Effector CD8-positive, alpha-beta T cell (primary cell): Measurements from ENCODE around the gene PIP5KL1.

Source experiments
- DNase-seq: peaks from one replicate; lab custom pipeline; 2025; lab: John Stamatoyannopoulos, UW

The PIP5KL1 gene

DNA sequence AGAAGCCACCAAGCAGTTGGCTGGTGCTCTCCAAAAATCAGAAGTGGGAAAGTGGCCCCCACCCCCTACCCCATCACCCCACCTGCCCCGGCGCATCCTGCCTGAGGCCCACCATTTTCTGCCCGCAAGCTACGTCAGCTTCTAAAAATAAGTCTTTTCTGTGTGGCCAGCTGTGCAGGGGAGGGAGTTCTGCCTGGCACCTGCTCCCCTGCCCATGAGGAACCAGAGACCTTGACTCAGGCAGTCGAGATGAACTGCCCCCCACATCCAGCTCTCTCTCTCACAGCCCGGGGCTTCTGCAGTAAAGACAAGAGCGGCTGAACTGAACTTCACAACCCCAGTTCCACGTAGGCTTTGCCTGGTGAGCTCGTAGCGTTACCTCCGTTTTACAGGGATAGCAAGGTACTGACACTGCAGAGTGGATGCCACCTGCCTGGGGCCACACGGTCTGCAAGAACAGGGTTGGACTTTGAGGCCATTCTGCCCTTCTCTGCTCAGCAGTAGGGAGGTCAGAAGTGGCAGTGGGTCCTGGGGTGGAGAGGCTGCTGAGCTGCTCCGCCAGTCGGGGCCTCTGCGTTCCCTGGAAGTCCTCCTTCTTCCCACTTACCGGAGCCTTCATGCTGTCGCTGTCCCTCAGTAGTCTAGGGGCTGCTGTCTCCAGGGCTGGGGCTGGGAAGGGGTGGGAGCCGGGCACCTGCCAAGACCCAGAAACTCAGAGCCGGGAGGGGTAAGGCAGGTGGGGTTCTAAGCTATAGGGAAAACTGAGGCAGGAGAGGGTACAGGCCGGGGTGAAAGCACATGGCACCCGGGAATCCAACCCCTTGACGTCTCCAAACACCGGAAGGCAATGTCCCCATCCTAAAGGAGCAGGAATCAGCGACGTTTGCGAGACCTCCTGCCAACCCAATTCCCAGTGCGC lies 14.5 kb downstream of the PIP5KL1 start:
- peak; percentile 28 for DNase-seq

DNA sequence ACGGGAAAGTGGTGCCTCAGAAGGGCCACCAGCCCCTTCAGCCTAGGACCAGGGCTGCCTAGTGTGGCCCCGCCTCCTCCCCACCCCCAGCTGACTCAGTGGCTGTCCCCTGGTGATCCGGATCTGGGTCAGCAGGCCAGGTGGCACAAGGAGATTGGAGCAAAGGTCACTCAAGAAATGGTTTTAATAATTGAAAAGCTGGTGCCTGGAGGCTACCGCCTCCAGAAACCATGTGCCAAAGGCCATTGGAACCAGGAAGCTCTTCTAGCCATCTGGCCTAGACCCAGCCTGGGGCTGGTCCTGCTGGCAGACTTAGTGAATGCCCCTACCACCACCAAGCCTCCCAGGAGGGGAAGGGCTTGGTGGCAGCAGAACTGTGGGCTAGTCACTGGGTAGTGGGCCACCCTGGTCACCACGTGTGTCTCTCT lies 15.2 kb downstream of the PIP5KL1 start:
- DNase-seq, result no peak

DNA sequence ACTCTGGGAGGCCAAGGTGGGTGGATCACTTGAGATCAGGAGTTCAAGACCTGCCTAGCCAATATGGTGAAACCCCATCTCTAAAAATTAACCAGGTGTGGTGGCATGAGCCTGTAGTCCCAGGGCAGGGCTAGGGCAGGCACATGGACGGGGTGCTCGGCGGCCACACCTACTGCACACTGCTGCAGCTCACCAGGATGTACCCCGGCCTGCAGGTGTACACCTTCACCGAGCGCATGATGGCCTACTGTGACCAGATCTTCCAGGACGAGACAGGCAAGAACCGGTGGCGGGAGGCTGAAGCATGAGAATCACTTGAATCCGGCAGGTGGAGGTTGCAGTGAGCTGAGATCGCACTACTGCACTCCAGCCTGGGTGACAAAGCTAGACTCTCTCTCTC lies 16.9 kb downstream of the PIP5KL1 start:
- DNase-seq, result no peak

DNA sequence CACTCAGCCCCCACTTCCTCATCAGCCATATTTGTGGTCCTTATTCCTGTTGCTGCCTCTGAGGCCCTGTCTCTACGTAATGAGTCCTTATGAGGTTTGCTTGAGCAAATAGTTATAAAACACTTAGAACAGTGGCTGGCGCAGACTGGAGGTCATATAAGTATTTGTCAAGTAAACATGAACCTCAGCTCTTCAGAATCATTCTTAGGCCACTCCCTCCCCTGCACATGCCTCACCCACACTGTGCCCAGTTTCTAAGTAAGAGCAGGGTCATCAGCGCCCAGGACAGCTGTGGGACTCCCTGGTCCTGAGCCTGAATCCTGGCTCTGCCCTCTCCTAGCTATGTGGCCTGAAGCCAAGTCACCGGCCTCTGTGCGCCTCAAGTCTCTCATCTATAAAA lies 17.7 kb downstream of the PIP5KL1 start:
- DNase-seq, result no peak

DNA sequence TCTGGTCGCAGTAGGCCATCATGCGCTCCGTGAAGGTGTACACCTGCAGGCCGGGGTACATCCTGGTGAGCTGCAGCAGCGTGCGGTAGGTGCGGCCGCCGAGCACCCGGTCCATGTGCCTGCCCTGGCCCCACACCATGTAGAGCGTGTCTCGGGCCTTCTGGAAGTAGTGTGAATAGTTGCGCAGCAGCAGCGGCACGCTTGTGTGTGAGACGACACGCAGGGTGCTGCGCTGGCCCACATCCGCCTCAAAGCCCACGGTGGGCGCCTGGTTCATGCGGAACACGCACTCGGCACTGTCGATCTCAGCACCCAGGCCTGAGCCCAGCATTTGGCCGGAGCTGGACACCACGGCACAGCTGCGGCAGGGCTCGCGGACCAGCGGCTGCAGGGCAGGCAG lies 18.3 kb downstream of the PIP5KL1 start:
- no peak for DNase-seq

DNA sequence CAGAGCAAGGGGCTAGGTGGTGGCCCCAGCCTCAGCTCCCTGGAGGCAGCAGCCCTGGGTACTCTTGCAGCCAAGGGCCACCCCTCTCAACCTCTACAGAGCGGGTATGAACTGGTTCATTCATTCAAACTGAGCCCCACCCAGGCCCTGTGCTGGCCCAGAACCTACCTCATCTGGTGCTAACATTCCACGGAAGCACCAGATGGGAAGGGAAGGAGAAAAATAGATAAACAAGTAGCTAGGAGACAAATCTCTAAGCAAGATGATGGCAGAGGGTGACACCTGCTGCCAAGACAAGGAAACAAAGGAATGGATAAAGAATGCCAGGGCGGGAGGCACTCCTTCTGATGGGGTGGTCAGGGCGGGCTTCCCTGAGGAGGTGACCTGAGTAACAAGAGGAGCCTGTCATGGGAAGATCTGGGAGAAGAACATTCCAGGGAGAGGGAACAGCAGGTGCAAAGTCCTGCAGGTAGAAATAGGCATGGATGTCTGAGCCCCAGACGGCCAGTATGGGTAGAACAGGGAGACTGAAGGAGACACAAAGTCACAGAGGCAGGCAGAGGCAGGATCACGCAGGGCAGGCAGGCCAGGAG lies 19.9 kb downstream of the PIP5KL1 start:
- DNase-seq, result no peak

DNA sequence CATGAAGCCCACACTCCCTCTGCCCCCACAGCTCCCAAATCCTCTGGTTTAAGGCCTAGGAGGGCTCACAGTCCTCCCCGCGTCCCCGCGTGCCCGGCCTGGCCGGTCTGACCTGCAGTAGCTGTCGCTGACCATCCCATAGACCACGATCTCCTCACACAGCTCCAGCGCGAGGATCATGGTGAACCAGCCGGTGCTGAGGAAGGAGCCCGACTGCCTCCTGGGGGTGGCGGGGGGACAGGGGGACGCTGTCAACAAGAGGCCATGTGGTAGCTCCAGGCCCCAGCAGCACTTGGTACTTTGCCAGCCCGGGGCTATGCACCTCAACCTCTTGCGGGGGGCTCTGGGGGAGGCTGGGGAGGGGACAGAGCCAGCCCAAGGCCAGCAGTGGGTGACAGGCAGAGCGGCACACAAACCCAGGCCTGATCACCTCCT lies 20.7 kb downstream of the PIP5KL1 start:
- DNase-seq, result no peak

DNA sequence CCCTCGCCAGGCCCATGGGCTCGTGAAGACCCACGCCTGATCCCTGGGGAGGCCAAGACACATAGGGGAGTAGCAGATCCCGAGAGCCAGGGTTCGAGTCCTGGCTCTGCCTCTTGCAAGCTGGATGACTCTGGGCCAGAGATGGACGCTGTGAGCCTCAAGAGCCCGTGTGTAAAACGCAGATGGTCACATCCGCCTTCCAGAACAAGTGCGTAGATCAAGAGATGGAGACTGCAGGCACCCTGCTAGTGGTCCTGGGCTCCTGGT lies 22.0 kb downstream of the PIP5KL1 start:
- no peak for DNase-seq

DNA sequence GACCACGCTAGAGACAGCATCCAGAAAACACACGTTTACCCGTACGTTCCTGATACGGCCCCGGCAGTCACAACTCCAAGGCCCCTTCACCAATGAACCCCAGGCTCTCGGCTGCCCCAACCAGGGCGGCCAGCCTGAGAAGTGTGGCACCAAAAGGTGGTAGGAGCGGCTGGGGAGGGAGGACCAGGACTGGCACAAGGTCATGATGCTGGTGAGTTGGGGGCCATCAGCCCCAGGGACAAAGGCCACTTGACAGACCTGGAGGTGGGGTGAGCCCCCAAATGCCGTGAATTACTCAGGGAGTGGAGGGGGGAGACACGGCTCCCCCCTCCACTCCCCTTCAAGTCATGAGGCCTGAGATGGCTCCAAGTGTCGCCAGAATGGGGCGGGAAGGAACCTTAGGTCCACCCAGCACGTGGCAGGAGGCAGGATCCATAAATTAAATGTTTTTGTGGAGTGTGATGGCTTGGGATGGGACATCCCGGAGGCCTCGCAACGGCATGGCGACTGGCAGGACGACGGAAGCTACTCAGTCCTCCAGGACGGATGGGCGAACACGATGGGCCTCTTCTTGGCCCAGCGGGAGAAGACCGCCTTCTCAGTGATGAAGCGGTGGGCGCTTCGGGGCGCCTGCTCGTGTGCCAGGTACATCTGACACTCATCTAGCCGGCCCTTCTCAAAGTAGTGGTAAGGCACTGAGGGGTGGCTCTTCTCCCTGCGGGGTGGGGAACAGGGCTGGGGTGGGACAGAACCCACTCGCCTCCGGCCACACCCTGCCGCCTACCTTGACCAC lies 22.5 kb downstream of the PIP5KL1 start:
- DNase-seq, result no peak

DNA sequence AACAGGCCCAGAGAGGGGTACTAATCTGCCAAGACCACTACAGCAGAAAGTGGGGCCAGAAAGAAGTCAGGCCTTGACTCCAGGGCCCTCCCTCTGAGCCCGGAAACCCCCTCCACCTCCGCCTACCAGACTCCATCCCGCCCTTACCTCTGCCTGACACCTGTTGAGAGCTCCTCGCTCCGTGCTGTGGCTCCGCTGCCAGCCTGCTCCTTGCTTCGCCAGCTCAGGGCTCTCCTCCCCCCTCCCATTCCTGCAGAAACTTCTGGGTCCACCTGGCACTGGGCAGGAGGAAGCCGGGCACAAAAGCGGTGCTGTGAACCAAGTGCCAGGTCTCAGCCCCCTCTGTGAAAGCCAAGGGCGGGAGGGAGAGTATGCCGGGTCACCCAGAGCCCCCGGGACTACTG lies 24.8 kb downstream of the PIP5KL1 start:
- DNase-seq, result peak; percentile 59

DNA sequence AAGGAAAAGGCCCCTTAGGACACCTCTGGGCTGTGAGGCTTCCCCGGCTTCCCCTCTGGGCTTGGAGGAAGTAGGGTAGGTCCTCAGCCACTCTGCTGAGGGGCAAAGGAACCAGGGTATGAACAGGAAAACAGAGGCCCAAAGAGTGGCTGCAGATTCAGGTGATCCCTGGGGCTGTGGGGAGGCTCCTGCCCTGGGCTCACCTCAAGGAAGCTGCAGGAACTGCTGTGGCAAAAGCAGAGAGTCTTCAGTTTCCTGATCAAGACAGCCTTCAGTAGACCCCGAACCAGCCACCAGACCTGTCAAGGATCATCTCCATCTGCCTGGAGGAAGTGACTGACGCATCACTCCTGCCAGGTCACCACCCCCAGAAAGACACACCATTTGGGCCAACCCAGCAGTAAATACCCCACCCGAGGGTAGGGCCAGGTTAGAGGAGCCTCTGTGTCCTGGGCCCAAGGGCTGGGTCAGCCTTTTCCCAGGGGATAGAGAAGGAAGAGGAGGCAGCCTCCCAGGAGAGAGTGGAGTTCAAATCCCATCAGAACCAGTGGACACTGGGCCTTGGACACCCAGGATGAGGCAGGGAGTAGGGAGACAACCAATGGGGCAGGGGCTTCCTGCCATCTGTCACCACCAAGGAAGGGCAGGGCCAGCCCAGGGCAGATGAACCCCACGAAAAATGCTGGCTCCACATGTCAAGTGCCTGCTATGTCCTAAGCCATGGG lies 25.4 kb downstream of the PIP5KL1 start:
- peak; percentile 28 for DNase-seq

DNA sequence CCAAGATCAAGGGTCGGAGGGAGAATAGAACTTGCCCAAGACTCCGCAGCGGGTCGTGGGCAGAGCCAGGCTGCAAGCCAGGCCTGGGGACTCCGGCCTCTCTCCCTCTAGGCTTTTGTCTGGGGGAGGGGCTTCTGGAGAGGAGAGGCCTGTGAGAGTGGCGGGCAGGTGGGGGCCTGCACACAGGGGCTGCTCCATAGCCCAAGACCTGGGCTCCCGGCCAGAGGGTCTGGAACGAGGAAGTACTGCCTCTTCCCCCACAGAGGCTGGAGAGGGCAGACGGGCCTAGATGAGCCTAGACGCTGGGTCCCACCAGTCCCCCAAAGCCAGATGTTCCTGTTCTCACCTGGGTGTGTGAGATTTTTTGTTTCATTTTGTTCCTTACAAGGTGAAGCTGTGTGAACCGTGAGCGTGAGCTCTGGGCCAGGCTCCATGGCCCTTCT lies 26.0 kb downstream of the PIP5KL1 start:
- DNase-seq, result no peak

DNA sequence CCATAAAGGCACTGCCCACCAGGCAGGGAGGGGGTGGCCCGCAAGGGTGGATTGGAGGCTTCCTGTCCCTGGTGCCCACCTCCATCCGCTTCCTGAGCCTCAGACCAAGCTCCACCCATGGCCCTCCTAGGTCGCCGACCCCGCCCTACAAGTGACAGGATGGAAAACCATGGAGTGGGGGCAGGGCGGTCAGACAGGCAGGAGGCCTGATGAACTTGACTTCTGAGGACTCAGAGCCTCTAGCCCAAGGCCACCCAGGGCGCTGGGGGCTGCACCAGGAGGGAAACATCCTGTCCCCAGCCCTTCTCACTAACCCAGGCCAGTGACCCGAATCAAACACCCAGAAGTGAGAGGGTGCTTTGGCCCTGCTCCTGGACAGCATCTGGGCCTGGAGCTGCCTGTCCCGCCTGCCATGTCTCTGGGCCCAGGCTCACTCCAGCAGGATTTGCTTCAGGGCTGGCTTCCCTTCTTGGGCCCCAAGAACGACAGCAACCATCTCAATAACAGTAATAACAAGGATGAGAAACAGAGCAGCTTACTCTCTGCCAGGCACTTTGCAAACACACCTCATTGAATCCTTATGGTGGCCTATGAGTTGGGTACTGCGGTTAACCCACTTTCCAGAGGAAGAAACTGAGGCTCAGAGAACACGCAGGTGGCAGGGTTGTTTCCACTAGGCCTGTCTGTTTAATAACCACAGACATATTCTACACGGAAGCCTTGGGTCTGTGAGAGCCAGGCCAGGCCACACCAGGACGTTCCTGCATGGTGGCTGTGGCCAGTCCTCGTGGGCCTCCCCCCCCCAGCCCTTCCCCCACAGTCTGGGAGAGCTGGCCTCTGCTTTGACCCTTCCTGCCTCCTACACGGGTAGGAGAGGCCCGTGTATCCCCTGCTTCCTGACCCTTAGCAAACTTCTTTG lies 26.8 kb downstream of the PIP5KL1 start:
- DNase-seq, result peak; percentile 43

DNA sequence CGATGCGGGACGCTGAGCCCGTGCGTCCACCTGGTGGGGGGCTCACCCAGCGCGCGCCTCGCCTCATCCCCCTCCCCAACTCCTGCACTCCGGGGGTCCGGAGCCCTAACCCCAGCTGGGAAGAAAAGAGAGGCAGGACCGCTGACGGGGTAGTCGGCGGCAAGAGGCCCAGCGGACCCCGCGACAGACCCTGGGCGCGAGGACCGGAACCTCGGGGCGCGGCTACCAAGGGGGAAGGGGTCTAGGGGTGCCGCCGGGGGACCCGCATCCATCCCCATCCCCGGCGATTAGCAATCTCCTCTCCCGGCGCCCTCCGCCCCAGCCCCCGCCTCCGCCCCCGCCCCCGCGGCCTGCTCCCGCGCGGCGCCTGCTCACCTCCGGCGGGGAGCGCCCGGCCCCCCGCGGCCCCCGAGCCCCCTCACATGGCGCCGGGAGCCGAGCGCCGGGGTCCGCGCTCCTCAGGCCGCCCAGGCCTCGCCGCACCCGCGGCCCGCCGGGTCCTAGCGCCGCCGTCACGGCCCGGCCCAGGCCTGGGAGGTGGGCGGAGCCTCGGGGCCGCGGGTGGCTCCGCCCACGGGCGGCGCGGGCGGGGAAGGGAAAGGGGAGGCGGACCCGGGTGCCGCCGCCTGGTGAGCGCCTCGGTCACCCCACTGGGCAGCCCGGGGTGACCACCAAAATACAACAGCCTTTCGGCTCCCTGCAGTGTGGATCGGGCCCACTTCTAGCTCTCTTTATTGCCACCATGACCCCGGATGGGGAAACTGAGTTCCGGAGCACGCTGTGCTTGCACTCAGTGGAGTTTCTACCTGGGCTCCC lies 31.2 kb downstream of the PIP5KL1 start, which contains the start of gene ST6GALNAC6:
TSS of gene ST6GALNAC6 (minus strand) at position 476 of the 816 bp plus-strand sequence. CDS start 1,622 bp downstream, outside the sequence.
- DNase-seq, result peak; percentile 53

DNA sequence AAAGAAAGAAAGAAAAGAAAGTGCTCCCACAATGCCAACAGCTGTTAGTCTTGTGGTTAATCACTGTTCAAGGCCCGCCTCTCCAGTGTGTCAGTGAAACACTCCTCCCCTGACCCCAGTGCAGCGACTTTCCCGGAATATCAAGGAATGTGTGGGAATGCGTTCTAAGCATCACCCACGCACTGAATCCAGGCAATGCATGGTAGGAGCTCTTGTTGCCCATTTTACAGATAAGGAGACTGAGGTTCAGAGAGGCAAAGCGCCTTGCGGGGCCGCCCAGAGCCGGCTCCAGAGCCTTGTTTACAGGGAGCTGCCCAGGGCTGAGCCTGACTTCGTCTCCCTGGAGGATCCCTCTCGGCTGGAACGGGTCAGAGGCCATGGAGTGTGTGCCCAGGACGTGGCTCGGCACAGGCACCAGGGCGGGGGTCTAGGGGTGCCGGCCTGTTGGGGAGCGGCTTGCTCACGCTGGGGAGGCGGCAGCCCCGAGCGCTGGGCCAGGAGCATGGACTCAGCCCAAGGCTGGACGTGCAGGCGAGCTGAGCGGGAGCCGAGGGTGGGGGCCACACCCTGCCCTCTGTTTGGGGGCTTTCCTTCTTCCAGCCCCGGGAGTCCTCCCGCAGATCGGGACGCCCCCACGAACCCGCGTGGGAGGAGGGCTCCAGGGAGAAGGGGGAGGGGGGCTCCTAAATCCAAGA lies 32.0 kb downstream of the PIP5KL1 start:
- peak; percentile 21 for DNase-seq

DNA sequence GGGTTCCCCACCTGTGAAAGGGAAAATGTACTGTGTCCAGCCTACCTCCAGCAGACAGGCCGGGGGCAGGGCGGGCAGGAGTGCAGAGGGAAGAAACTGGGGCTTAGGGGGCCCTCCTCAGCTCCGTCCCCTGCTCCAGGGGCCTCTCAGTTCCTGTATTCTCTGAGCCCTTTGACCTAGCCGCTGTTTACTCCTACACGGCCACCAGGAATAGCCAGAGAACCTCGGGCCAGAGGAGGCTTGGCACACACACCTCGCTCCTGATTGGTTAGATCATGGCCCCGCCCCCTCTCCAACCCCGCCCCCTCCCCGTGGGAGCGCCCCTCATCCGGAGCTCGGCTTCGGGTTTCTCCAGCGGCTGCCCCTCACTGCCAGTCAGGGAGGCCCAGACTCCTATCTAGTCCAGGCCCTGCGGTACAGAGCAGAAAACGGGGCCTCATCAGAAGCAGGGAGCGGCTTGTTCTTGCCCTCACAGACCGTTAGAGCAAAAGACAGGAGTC lies 33.3 kb downstream of the PIP5KL1 start:
- peak; percentile 29 for DNase-seq

DNA sequence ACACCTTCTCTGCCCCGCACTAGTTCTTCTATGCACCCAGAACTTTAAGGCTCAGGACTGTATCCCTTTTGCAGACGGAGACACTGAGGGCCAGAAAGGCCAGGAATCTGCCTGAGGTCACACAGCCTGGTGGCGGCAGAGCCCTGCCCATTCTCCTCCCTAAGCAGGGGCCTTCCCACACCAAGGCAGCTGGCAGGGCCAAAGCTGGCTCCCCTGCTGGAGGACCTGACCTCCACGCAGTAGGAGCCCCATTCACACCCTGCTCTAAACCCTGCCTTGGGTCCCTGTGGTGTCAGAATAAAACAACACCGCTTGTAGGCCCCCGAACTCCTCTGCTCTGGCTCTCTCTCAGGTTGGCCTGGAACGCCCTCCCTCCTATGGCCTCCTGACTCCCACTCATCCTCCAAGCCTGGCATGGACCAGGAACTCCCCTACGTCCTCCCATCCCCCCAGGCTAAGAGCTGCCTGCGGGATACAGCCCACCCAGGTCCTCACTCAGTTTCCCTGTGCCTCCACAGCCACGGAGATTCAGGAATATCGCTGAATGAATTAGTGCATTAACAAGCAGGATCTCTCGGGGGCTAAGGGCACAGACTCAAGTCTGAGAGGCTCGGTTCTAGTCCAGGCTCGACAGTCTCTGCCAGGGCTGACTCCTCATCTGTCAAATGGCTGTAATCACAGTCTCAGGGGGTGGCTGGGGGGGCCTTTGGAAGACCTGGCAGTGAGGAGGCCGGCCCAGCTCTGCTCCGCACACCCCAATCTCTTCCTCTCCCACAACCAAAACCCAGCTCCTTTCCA lies 34.0 kb downstream of the PIP5KL1 start:
- DNase-seq, result no peak

DNA sequence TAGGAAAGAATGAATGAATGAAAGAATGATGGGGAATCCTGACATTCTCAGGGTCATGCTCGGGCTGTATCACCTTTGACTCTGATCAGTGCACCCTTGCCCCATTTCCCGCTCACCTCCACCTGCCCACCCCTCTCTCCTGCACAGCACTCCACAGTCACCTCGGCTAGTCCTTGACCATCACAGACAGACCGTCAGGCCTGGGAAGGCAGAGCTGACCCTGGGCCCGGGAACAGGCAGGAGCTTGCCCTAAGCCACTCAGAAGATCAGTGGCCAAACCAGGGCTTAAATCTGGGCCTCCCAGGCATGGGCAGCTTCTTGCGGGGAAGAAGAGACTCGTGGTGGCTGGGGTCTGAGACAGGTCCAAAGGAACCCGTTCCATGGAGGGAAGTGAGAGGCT lies 34.8 kb downstream of the PIP5KL1 start:
- no peak for DNase-seq
